ENCODE results near the gene GLYAT. TPM values are rescaled to one million over a fixed set of nuclear protein-coding genes. Genes with fewer than 3 reads are reported as not detected.
"Not testable (repeated sequence)": the region's sequence is repeated elsewhere in the genome, so short reads cannot be mapped to it uniquely, and the experiment has no call there.

GLYAT gene
- total and polyA plus RNA-seq, 2 donors (not counting 1 experiment from before 2014, with no cell fraction given), result not detected

GRCh38 chr11:58711832-58712231, 19.9 kb downstream of the GLYAT start:
- TF ChIP-seq, protein P1, sequence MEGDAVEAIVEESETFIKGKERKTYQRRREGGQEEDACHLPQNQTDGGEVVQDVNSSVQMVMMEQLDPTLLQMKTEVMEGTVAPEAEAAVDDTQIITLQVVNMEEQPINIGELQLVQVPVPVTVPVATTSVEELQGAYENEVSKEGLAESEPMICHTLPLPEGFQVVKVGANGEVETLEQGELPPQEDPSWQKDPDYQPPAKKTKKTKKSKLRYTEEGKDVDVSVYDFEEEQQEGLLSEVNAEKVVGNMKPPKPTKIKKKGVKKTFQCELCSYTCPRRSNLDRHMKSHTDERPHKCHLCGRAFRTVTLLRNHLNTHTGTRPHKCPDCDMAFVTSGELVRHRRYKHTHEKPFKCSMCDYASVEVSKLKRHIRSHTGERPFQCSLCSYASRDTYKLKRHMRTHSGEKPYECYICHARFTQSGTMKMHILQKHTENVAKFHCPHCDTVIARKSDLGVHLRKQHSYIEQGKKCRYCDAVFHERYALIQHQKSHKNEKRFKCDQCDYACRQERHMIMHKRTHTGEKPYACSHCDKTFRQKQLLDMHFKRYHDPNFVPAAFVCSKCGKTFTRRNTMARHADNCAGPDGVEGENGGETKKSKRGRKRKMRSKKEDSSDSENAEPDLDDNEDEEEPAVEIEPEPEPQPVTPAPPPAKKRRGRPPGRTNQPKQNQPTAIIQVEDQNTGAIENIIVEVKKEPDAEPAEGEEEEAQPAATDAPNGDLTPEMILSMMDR (conservative IDR thresholded peaks at IDR 0.05 in 1 of 2, IDR thresholded peaks at IDR 0.05 in 1 of 2; ENCODE audit: low read depth in 1 of 2, low read length in 2 of 2), result no peak
- TF ChIP-seq EZH2 (IDR thresholded peaks at IDR 0.05; ENCODE audit: low read length, missing control alignments), result no peak

GRCh38 chr11:58707767-58708166, 24.0 kb downstream of the GLYAT start:
- Histone ChIP-seq H2AFZ (ENCODE audit: low read length) (no peak overlapping the region), H4K20me1 (ENCODE audit: control insufficient read depth, extremely low read depth, insufficient read depth, low read length) (no peaks in the 10 kb centered on the region), H3K36me3 (ENCODE audit: control insufficient read depth, insufficient read depth, low read length) (no peaks in the 10 kb centered on the region), H3K27me3 (ENCODE audit: control insufficient read depth, insufficient read depth, low read length) (no peaks in the 10 kb centered on the region), H3K79me2 (ENCODE audit: control insufficient read depth, insufficient read depth, low read length) (no peaks in the 10 kb centered on the region), H3K9ac (ENCODE audit: insufficient read depth, low read length) (no peak overlapping the region), H3K4me3 (replicated peaks in 1 of 4; ENCODE audit: control extremely low read depth in 1 of 4, insufficient read depth in 1 of 4, low read depth in 3 of 4, low read length in 4 of 4) (no peak overlapping the region), H3K4me1 (ENCODE audit: control insufficient read depth, extremely low read depth, insufficient read depth, low read length) (no peaks in the 10 kb centered on the region), H3K27ac (ENCODE audit: insufficient read depth, low read length) (no peak overlapping the region), H3K9me3 (ENCODE audit: control insufficient read depth, insufficient read depth, low read depth, low read length) (no peaks in the 10 kb centered on the region), H3K4me2 (ENCODE audit: extremely low read depth, insufficient read depth, low read length) (no peak overlapping the region)
- no peak for DNase-seq (ENCODE audit: low read depth in 2 of 2)
- TF ChIP-seq, protein P1 (conservative IDR thresholded peaks at IDR 0.05 in 1 of 2, IDR thresholded peaks at IDR 0.05 in 1 of 2; ENCODE audit: low read depth in 1 of 2, low read length in 2 of 2), result no peak
- no peak for TF ChIP-seq EZH2 (IDR thresholded peaks at IDR 0.05; ENCODE audit: low read length, missing control alignments)

More at GRCh38 chr11:58711832-58712231, 19.9 kb downstream of the GLYAT start:
- H3K4me3 ChIP-seq (replicated peaks in 1 of 4; ENCODE audit: control extremely low read depth in 1 of 4, insufficient read depth in 1 of 4, low read depth in 3 of 4, low read length in 4 of 4), result no peak overlapping the region
- H2AFZ ChIP-seq (ENCODE audit: low read length), result no peak overlapping the region
- no peak overlapping the region for H3K27ac ChIP-seq (ENCODE audit: insufficient read depth, low read length)
- no peaks in the 10 kb centered on the region for H3K9me3 ChIP-seq (ENCODE audit: control insufficient read depth, insufficient read depth, low read depth, low read length)
- no peak overlapping the region for H3K9ac ChIP-seq (ENCODE audit: insufficient read depth, low read length)
- H3K36me3 ChIP-seq (ENCODE audit: control insufficient read depth, insufficient read depth, low read length), result no peaks in the 10 kb centered on the region
- H3K79me2 ChIP-seq (ENCODE audit: control insufficient read depth, insufficient read depth, low read length), result no peaks in the 10 kb centered on the region
- no peaks in the 10 kb centered on the region for H3K4me1 ChIP-seq (ENCODE audit: control insufficient read depth, extremely low read depth, insufficient read depth, low read length)
- DNase-seq (ENCODE audit: low read depth in 2 of 2), result no peak
- no peaks in the 10 kb centered on the region for H4K20me1 ChIP-seq (ENCODE audit: control insufficient read depth, extremely low read depth, insufficient read depth, low read length)
- no peak overlapping the region for H3K4me2 ChIP-seq (ENCODE audit: extremely low read depth, insufficient read depth, low read length)
- no peaks in the 10 kb centered on the region for H3K27me3 ChIP-seq (ENCODE audit: control insufficient read depth, insufficient read depth, low read length)

DNA sequence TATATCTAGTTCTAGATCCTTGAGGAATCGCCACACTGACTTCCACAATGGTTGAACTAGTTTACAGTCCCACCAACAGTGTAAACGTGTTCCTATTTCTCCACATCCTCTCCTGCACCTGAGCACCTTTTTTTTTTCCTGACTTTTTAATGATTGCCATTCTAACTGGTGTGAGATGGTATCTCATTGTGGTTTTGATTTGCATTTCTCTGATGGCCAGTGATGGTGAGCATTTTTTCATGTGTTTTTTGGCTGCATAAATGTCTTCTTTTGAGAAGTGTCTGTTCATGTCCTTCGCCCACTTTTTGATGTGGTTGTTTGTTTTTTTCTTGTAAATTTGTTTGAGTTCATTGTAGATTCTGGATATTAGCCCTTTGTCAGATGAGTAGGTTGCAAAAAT, 34.9 kb downstream of the GLYAT start:
- not testable (repeated sequence) for H4K20me1 ChIP-seq (ENCODE audit: control insufficient read depth, extremely low read depth, insufficient read depth, low read length)

More for the DNA sequence above, 34.9 kb downstream of the GLYAT start:
- H3K4me3 ChIP-seq (replicated peaks in 1 of 4; ENCODE audit: control extremely low read depth in 1 of 4, insufficient read depth in 1 of 4, low read depth in 3 of 4, low read length in 4 of 4); H3K4me2 ChIP-seq (ENCODE audit: extremely low read depth, insufficient read depth, low read length); H3K27ac ChIP-seq (ENCODE audit: insufficient read depth, low read length); H3K27me3 ChIP-seq (ENCODE audit: control insufficient read depth, insufficient read depth, low read length); H2AFZ ChIP-seq (ENCODE audit: low read length); H3K79me2 ChIP-seq (ENCODE audit: control insufficient read depth, insufficient read depth, low read length); H3K9ac ChIP-seq (ENCODE audit: insufficient read depth, low read length); DNase-seq (ENCODE audit: low read depth in 2 of 2); H3K36me3 ChIP-seq (ENCODE audit: control insufficient read depth, insufficient read depth, low read length); H3K9me3 ChIP-seq (ENCODE audit: control insufficient read depth, insufficient read depth, low read depth, low read length); H3K4me1 ChIP-seq (ENCODE audit: control insufficient read depth, extremely low read depth, insufficient read depth, low read length): not testable (repeated sequence)
